Activated B cell treated with CpG ODN at 0.5 μM for 24 hours (primary cell): ENCODE measurements around the gene GDF2. TPM values are rescaled to one million over a fixed set of nuclear protein-coding genes. Genes with fewer than 3 reads are reported as not detected.

Source experiments
- ATAC-seq: fragments of 200-7000 bp; cut with Tn5 transposase; one replicate; pipeline ENCODE4 v1.10.0; 2021; ENCODE audit warnings: low read depth, mild to moderate bottlenecking, moderate library complexity
- CTCF ChIA-PET: fragments of 350-600 bp; sonication (Branson Sonifier 250); formaldehyde crosslinking; loops from one replicate; lab custom pipeline; 2021; ENCODE audit warnings: antibody characterized with exemption; lab: Charles Lee
- POLR2A ChIA-PET: fragments of 350-600 bp; sonication (Branson Sonifier 250); formaldehyde crosslinking; loops from one replicate; lab custom pipeline; 2021; ENCODE audit warnings: antibody characterized with exemption; lab: Charles Lee
- DNase-seq: peaks from one replicate; pipeline ENCODE4 v3.0.0; 2022
- H3K27ac Mint-ChIP-seq: one replicate; pipeline ENCODE4 v1.8.0; 2020; ENCODE audit warnings: mixed read lengths
- H3K27me3 Mint-ChIP-seq: one replicate; pipeline ENCODE4 v1.8.0; 2021; ENCODE audit warnings: mixed read lengths
- H3K36me3 Mint-ChIP-seq: one replicate; pipeline ENCODE4 v1.8.0; 2021; ENCODE audit warnings: low read depth, mixed read lengths
- H3K4me1 Mint-ChIP-seq: one replicate; pipeline ENCODE4 v1.8.0; 2021; ENCODE audit warnings: mixed read lengths
- H3K4me3 Mint-ChIP-seq: one replicate; pipeline ENCODE4 v1.8.0; 2020; ENCODE audit warnings: mild to moderate bottlenecking, mixed read lengths
- H3K9me3 Mint-ChIP-seq: one replicate; pipeline ENCODE4 v1.8.0; 2020; ENCODE audit warnings: mixed read lengths
- intact Hi-C: fragments of 100-400 bp; cut with micrococcal nuclease; formaldehyde crosslinking; loops from one replicate; pipeline ENCODE4 v1.15.1; 2024
- total RNA-seq: library from RNA; stranded (reverse); gene quantifications from 2 replicates; pipeline ENCODE4 v1.2.3, GENCODE V29; 2022
- TF ChIP-seq, protein P1 (sequence below): fragments of 200-600 bp; IDR thresholded peaks from one replicate; pipeline ENCODE4 v1.8.0; 2022; ENCODE audit warnings: antibody characterized with exemption, mild to moderate bottlenecking

GDF2 gene
- total RNA-seq, 1 donor from 2014 or later = not detected

DNA sequence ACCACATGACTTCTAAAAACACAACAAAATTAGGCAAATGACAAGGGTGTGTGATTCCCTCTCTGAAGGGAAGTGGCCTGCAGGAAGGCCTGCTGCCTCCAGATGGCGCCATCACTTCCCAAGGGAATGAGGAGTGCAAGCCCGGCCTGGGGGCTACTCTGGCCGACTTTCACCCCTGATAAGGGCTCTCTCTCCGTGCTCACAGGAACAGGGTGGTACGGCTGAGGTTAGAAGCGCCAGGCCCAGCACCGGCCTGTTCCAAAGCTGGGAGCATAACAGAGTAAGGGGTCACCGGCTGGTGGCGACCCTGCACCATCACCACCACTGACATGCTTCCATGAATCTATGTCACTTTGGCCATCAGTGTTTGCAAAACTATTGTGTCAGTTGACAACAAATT, 39.0 kb downstream of the GDF2 start:
- Mint-ChIP-seq H3K4me3 (no peak overlapping the region), H3K36me3 (no peaks in the 10 kb centered on the region), H3K27me3 (no peaks in the 10 kb centered on the region), H3K9me3 (no peaks in the 10 kb centered on the region), H3K4me1 (no peaks in the 10 kb centered on the region), H3K27ac (no peak overlapping the region)
- ChIA-PET POLR2A (no interaction called here), CTCF (no interaction called here)
- intact Hi-C loops = no loop called here
- ATAC-seq (no peak), DNase-seq (no peak)
- TF ChIP-seq, protein P1, sequence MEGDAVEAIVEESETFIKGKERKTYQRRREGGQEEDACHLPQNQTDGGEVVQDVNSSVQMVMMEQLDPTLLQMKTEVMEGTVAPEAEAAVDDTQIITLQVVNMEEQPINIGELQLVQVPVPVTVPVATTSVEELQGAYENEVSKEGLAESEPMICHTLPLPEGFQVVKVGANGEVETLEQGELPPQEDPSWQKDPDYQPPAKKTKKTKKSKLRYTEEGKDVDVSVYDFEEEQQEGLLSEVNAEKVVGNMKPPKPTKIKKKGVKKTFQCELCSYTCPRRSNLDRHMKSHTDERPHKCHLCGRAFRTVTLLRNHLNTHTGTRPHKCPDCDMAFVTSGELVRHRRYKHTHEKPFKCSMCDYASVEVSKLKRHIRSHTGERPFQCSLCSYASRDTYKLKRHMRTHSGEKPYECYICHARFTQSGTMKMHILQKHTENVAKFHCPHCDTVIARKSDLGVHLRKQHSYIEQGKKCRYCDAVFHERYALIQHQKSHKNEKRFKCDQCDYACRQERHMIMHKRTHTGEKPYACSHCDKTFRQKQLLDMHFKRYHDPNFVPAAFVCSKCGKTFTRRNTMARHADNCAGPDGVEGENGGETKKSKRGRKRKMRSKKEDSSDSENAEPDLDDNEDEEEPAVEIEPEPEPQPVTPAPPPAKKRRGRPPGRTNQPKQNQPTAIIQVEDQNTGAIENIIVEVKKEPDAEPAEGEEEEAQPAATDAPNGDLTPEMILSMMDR = no peak

DNA sequence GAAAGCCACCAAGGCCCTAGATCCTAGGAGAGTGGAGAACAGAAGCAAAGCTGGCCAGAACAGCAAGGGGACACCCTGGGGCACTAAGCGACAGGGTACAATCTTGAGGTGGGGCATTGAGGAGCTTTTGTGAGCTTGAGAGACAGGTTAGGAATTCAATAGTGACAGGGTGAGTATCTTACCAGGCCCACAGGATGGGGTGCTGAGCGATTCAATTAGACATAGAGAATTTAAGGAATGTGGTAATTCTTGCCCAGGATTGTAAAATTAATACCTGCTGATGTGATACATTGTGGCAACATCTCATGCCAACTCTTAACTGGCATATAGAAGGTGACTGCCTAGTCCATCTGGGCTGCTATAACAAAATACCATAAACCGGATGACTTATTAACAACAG, 39.9 kb downstream of the GDF2 start:
- H3K27me3 Mint-ChIP-seq = peaks cover 3% of the 10 kb centered on the region
- no peak overlapping the region for H3K27ac Mint-ChIP-seq
- ChIA-PET CTCF (no interaction called here), POLR2A (no interaction called here)
- H3K9me3 Mint-ChIP-seq = no peaks in the 10 kb centered on the region
- TF ChIP-seq, protein P1 = no peak
- ATAC-seq (no peak), DNase-seq (no peak)
- H3K4me1 Mint-ChIP-seq = no peaks in the 10 kb centered on the region
- H3K4me3 Mint-ChIP-seq = no peak overlapping the region
- intact Hi-C loops = no loop called here
- no peaks in the 10 kb centered on the region for H3K36me3 Mint-ChIP-seq

DNA sequence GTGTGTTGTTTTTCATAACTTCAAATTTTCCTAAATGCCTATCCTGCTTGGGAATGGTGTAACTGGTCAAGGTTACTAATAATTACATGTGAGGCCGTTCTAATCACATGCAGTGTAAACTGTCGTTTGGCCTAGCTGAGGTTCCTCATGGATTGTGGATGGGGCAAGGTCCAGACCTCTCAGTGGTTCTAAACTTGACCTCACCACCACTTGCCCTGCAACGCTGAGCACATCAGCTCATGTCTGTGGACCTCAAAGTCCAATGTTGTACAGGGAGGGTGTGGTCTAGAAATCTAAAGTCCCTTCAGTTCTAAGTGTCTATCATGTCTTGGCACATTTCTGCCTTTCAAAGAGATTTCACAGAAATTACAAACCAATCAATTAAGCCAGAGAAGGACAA, 41.5 kb downstream of the GDF2 start:
- Mint-ChIP-seq H3K27me3 (peaks cover 6% of the 10 kb centered on the region), H3K4me3 (no peak overlapping the region), H3K4me1 (no peaks in the 10 kb centered on the region), H3K27ac (no peak overlapping the region), H3K9me3 (no peaks in the 10 kb centered on the region), H3K36me3 (no peaks in the 10 kb centered on the region)
- POLR2A ChIA-PET = no interaction called here
- TF ChIP-seq, protein P1 = no peak
- DNase-seq (no peak), ATAC-seq (no peak)
- CTCF ChIA-PET = interaction anchor here (1.5 kb wide), 1 partner anchor 17 kb away, joined by 3 read pairs; no protein-coding TSS in a partner anchor
- intact Hi-C loops = no loop called here

DNA sequence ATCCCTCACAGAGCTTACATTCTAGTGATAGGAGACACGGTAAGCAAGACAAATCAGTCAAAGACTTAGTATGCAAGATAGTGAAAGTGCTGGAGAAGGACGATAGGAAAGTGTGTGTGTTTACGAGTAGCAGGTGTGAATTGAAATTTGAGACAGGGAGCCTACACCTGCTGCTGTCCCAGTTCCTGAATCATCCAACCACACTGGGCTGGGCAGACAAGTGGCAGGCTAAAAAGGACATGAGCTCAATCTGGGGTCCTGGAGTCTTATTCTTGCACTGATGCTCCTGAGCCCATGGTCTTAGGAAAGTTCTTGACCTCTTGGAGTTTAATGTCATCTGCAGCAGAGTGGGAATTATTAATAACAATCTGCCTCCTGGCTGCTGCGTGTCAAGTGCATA, 42.1 kb downstream of the GDF2 start:
- no peaks in the 10 kb centered on the region for H3K4me1 Mint-ChIP-seq
- CTCF ChIA-PET = interaction anchor here (1.5 kb wide), 1 partner anchor 18 kb away, joined by 3 read pairs; no protein-coding TSS in a partner anchor
- DNase-seq = no peak
- TF ChIP-seq, protein P1 = no peak
- H3K9me3 Mint-ChIP-seq = no peaks in the 10 kb centered on the region
- ATAC-seq = no peak
- H3K36me3 Mint-ChIP-seq = no peaks in the 10 kb centered on the region
- peaks cover 6% of the 10 kb centered on the region for H3K27me3 Mint-ChIP-seq
- POLR2A ChIA-PET = no interaction called here
- H3K4me3 Mint-ChIP-seq = no peak overlapping the region
- intact Hi-C loops = no loop called here
- no peak overlapping the region for H3K27ac Mint-ChIP-seq

DNA sequence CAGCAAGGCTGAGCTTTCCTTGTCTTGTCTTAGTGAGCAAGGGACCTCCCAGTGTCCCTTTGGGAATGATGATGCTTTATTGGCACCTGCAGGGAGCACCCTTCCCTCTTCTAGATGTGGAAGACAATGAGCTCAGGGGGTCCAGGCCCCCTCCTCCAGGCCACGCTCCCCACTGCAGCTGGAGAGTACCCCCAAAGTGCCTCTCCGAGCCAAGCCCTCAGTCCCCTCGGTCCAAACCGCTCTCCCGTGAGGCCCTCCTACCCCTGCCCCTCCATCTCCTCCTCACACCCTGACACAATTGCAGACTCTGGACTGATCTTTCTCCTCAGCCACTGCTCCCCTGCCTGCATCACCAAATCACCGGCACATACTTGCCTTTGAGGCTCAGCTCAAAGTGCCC, 42.7 kb downstream of the GDF2 start:
- Mint-ChIP-seq H3K4me3 (no peak overlapping the region), H3K36me3 (no peaks in the 10 kb centered on the region), H3K27ac (no peak overlapping the region), H3K27me3 (peaks cover 6% of the 10 kb centered on the region), H3K9me3 (no peaks in the 10 kb centered on the region), H3K4me1 (no peaks in the 10 kb centered on the region)
- no peak for ATAC-seq
- CTCF ChIA-PET = no interaction called here
- POLR2A ChIA-PET = no interaction called here
- intact Hi-C loops = no loop called here
- TF ChIP-seq, protein P1 = no peak
- no peak for DNase-seq
